ENCODE measurements around the gene TICRR.

DNA sequence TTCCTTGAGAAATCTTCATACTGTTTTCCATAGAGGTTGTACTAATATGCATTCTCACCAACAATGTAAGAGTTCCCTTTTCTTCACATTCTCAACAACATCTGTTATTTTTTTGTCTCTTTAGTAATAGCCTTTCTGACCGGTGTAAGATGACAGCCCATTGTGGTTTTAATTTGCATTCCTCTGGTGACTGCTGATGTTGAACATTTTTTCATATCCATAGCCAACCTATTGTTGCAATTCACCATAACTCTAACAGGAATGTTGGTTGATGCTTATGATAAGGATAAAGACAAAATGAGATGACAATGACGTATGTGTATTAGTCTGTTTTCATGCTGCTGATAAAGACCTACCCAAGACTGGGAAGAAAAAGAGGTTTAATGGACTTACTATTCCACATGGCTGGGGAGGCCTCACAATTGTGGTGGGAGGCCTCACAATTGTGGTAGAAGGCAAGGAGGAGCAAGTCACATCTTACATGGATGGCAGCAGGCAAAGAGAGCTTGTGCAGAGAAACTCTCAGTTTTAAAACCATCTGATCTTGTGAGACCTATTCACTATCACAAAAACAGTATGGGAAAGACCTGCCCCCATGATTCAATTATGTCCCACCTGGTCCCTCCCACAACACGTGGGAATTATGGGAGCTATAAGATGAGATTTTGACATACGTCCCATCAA, 41.3 kb upstream of the TICRR start:
- TF ChIP-seq POLR2A (IDR thresholded peaks at IDR 0.05; ENCODE audit: control extremely low read depth in 1 of 2, low read depth in 2 of 2, low read length in 2 of 2): no peak
- TF ChIP-seq, protein P1, sequence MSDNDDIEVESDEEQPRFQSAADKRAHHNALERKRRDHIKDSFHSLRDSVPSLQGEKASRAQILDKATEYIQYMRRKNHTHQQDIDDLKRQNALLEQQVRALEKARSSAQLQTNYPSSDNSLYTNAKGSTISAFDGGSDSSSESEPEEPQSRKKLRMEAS (IDR thresholded peaks at IDR 0.05): no peak
